SK-N-SH treated with all-trans-retinoic acid at 6 μM for 48 hours (cell line): ENCODE results near the gene CARD10.

ENCODE experiments used
- ZFP30 ChIP-seq: fragments of 450-650 bp; formaldehyde crosslinking; IDR thresholded peaks from 2 replicates; pipeline ENCODE4 v1.5.0; 2022; ENCODE audit warnings: mild to moderate bottlenecking, moderate library complexity
- ZNF8 ChIP-seq: fragments of 450-650 bp; formaldehyde crosslinking; IDR thresholded peaks from 2 replicates; pipeline ENCODE4 v1.5.0; 2020; ENCODE audit warnings: mild to moderate bottlenecking, moderate library complexity

DNA sequence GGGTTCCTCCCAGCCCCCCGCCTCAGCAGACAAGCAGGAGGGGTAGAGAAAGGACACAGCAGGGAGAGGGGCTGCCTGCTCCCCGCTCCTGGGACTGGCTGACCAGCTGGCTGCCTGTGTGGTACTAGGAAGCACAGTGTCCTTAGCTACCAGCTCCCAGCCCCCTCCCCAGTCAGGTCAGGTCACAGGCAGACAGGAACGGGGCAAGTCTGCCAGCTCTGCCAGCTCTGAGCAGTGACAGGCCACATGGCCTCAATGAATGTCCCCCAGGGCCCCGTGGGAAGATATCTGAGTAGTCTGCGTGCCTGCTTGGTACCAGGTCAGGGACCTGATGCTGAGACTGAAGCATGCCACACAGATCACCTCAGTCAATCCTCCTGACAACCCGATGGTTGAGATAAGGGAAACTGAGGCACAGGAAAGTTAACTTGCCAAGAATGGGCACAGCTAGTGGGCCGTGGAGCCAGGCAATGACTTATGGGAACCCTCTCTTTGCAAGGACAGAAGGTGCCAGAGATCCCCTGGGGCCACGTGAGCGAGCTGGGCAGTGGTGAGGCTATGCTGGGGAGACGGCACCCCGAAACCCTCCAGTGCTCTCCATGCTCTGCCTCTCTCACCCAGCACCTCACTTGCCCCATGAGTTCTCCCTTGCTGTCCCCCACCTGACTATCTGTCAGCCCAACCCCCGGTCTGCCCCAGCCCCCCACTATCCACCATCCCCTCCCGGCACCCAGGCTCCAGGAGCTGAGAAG lies 19.2 kb downstream of the CARD10 start:
- TF ChIP-seq ZNF8 (CRISPR knock-in tag) (no peak), ZFP30 (CRISPR knock-in tag) (no peak)
